PFSK-1 (cell line): Measurements from ENCODE around the gene PPP1R3D.

Experiments used
- FOXP2 ChIP-seq: optimal IDR thresholded peaks from 2 replicates; pipeline ENCODE3; 2011; ENCODE audit warnings: borderline replicate concordance, control low read depth, inconsistent platforms; ENCODE audit not compliant: insufficient read depth; ENCODE audit errors: extremely low read length, extremely low read depth
- POLR2AphosphoS5 ChIP-seq: IDR thresholded peaks from 2 replicates; pipeline ENCODE4 v1.6.1; 2012; ENCODE audit warnings: low read depth, mild to moderate bottlenecking, control low read depth, low read length, moderate library complexity
- SIN3A ChIP-seq: IDR thresholded peaks from 2 replicates; pipeline ENCODE4 v1.6.1; 2012; ENCODE audit warnings: mild to moderate bottlenecking, low read length, moderate library complexity, borderline replicate concordance; ENCODE audit not compliant: insufficient read depth
- TAF1 ChIP-seq: IDR thresholded peaks from 2 replicates; pipeline ENCODE4 v1.6.1; 2012; ENCODE audit warnings: low read length, control low read depth, borderline replicate concordance; ENCODE audit not compliant: insufficient read depth
- TF ChIP-seq, protein P1 (sequence below), 2 experiments: IDR thresholded peaks; 2 replicates each; pipeline versions ENCODE4 v1.6.1 to v1.8.0; 2011 to 2012; ENCODE audit warnings: low read depth in 2 of 2, low read length in 2 of 2, control low read depth in 1 of 2, inconsistent platforms in 1 of 2, mild to moderate bottlenecking in 1 of 2, moderate library complexity in 1 of 2; ENCODE audit not compliant: insufficient read depth in 1 of 2

Gene PPP1R3D

DNA sequence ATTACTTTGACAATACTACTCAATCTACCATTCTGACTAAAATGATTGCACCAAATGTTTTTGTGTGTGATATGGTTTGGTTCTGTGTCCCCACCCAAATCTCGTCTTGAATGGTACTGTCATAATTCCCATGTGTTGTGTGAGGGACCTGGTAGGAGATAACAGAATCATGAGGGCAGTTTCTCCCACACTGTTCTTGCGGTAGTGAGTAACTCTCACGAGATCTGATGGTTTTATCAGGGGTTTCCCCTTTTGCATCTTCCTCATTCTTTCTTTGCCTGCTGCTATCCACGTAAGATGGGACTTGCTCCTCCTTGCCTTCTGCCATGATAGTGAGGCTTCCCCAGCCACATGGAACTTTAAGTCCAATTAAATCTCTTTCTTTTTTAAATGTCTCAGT lies 27.5 kb downstream of the PPP1R3D start:
- TF ChIP-seq SIN3A: no peak
- no peak for TF ChIP-seq TAF1
- TF ChIP-seq POLR2AphosphoS5: no peak
- no peak for TF ChIP-seq FOXP2
- TF ChIP-seq, protein P1, sequence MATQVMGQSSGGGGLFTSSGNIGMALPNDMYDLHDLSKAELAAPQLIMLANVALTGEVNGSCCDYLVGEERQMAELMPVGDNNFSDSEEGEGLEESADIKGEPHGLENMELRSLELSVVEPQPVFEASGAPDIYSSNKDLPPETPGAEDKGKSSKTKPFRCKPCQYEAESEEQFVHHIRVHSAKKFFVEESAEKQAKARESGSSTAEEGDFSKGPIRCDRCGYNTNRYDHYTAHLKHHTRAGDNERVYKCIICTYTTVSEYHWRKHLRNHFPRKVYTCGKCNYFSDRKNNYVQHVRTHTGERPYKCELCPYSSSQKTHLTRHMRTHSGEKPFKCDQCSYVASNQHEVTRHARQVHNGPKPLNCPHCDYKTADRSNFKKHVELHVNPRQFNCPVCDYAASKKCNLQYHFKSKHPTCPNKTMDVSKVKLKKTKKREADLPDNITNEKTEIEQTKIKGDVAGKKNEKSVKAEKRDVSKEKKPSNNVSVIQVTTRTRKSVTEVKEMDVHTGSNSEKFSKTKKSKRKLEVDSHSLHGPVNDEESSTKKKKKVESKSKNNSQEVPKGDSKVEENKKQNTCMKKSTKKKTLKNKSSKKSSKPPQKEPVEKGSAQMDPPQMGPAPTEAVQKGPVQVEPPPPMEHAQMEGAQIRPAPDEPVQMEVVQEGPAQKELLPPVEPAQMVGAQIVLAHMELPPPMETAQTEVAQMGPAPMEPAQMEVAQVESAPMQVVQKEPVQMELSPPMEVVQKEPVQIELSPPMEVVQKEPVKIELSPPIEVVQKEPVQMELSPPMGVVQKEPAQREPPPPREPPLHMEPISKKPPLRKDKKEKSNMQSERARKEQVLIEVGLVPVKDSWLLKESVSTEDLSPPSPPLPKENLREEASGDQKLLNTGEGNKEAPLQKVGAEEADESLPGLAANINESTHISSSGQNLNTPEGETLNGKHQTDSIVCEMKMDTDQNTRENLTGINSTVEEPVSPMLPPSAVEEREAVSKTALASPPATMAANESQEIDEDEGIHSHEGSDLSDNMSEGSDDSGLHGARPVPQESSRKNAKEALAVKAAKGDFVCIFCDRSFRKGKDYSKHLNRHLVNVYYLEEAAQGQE (IDR thresholded peaks at IDR 0.05; ENCODE audit: insufficient read depth in 1 of 2, low read depth in 2 of 2, low read length in 2 of 2): no peak

DNA sequence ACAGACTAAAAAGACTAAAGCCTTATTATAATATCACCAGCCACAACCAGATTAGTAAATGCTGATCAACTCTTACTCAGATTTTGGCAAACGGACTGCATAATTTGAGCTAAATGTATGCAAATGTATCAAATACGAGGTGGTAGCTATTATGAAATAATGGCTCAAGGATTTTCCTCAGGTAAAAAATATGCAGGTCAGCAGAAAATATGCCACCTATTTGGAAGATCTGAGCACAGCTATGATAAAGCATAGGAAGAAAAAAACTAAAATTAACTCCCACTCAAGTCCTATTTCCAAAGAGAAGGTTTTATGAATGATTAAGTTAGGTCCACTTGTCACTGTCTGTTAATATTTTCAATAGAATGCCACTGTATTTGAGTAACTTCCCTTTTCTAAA lies 29.1 kb downstream of the PPP1R3D start:
- TF ChIP-seq, protein P1 (IDR thresholded peaks at IDR 0.05; ENCODE audit: insufficient read depth in 1 of 2, low read depth in 2 of 2, low read length in 2 of 2): no peak
- TF ChIP-seq POLR2AphosphoS5 (no peak), SIN3A (no peak), TAF1 (no peak), FOXP2 (no peak)

DNA sequence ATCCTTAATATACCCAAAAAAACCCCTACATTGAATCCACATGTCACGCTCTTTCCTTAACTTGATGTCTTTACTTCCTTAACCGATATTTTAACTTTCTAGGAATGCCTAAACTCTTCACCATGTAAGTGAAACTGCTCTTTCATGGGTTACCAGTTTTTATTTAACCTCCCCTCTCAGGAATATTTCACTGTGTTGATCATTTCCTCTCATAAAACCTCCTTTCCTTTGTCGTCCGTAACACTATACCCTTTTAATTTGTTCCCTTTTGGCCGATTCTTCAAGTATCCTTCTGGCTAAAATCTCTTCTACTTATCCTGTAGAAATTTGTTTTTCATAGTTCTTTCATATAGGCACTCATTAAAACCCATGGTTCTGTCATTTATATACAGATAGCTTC lies 31.2 kb downstream of the PPP1R3D start:
- TF ChIP-seq SIN3A: no peak
- no peak for TF ChIP-seq TAF1
- no peak for TF ChIP-seq FOXP2
- TF ChIP-seq, protein P1 (IDR thresholded peaks at IDR 0.05; ENCODE audit: insufficient read depth in 1 of 2, low read depth in 2 of 2, low read length in 2 of 2): no peak
- no peak for TF ChIP-seq POLR2AphosphoS5

DNA sequence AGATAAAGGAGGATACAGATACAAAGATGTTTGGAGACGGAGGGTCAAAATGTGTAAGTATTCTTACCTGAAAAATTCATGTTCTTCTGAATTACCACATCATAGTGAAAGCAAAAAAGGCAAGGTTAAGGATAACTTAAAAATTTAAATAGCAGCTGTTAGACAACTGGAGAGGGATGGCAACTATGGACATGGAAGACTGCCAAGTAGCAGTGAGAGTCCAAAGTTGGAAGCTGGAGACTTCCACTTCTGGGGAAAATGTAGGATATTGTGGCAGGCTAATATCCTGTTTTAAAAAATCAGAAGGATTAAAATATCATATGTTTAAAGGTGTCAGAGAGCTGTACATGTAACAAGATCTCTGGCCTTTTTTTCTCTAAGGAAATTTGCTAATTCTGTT lies 36.5 kb downstream of the PPP1R3D start:
- TF ChIP-seq POLR2AphosphoS5 (no peak), SIN3A (no peak), TAF1 (no peak), FOXP2 (no peak)
- TF ChIP-seq, protein P1 (IDR thresholded peaks at IDR 0.05; ENCODE audit: insufficient read depth in 1 of 2, low read depth in 2 of 2, low read length in 2 of 2): no peak

DNA sequence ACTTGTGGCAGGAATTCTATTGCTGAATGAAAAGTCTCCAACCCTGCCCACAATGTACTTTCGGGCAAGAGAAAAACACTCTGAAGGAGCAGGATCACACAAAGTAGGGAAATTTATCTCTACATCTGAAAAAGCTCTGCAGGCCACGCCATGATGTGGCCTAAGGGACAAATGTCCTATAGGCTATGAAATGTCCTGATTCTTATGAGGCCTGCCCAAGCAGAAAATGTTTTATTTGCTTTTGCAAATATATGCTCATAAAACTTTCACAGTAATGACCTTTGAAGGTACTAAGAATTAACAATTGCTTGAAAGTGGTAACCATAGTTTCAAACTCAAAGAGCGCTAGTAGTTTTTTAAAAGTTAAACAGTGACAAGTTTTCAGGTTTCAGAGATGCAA lies 37.6 kb downstream of the PPP1R3D start:
- TF ChIP-seq TAF1: no peak
- TF ChIP-seq FOXP2: no peak
